GM12878 (cell line): ENCODE measurements around the gene SLC9C1. TPM values are rescaled to one million over a fixed set of nuclear protein-coding genes. Genes with fewer than 3 reads are reported as not detected.

ENCODE experiments used
- BCL11A ChIP-seq: IDR thresholded peaks from 2 replicates; pipeline ENCODE4 v1.6.1; 2011; ENCODE audit warnings: low read depth, low read length
- BHLHE40 ChIP-seq, 2 experiments: fragments of 450-650 bp in 1 of 2; IDR thresholded peaks; 2 replicates each; pipeline ENCODE4 v1.6.1; 2011 to 2017; ENCODE audit warnings: low read depth in 2 of 2, borderline replicate concordance in 1 of 2, improper control_type of control experiment in 1 of 2, low read length in 1 of 2, mild to moderate bottlenecking in 1 of 2
- BRCA1 ChIP-seq: IDR thresholded peaks from 2 replicates; pipeline ENCODE4 v1.6.1; 2011; ENCODE audit warnings: low read depth, low read length, improper control_type of control experiment
- CREB1 ChIP-seq: IDR thresholded peaks from 2 replicates; pipeline ENCODE4 v1.6.1; 2012; ENCODE audit warnings: low read depth, mild to moderate bottlenecking, inconsistent platforms
- EGR1 ChIP-seq, 2 experiments: IDR thresholded peaks; 1 replicate in 1 of 2; 2 replicates in 1 of 2; pipeline ENCODE4 v1.6.1; 2011 to 2012; ENCODE audit warnings: low read depth in 2 of 2, low read length in 2 of 2, borderline replicate concordance in 1 of 2, mild to moderate bottlenecking in 1 of 2, moderate library complexity in 1 of 2
- KAT2A ChIP-seq: conservative IDR thresholded peaks from 2 replicates; pipeline ENCODE4 v1.6.1; 2011; ENCODE audit warnings: low read depth, low read length; ENCODE audit not compliant: control insufficient read depth
- NR2C2 ChIP-seq: IDR thresholded peaks from 2 replicates; pipeline ENCODE4 v1.6.1; 2011; ENCODE audit warnings: borderline replicate concordance, low read depth; ENCODE audit not compliant: control insufficient read depth, insufficient read length
- NR2F1 ChIP-seq: fragments of 450-650 bp; conservative IDR thresholded peaks from 2 replicates; pipeline ENCODE4 v1.6.1; 2017; ENCODE audit warnings: mild to moderate bottlenecking
- RELA ChIP-seq: fragments of 450-650 bp; IDR thresholded peaks from 2 replicates; pipeline ENCODE4 v1.8.0; 2014; ENCODE audit warnings: borderline replicate concordance; ENCODE audit not compliant: partially characterized antibody
- SIN3A ChIP-seq: IDR thresholded peaks from 2 replicates; pipeline ENCODE4 v1.6.1; 2012; ENCODE audit warnings: low read depth, low read length, improper control_type of control experiment
- SMAD5 ChIP-seq: IDR thresholded peaks from 2 replicates; pipeline ENCODE4 v1.6.1; 2016; ENCODE audit warnings: antibody characterized with exemption, low read depth
- STAT1 ChIP-seq: fragments of 450-650 bp; conservative IDR thresholded peaks from 2 replicates; pipeline ENCODE4 v1.6.1; 2014; ENCODE audit warnings: antibody characterized with exemption, mild to moderate bottlenecking
- YBX1 ChIP-seq: fragments of 450-650 bp; IDR thresholded peaks from 2 replicates; pipeline ENCODE4 v1.6.1; 2016; ENCODE audit warnings: antibody characterized with exemption
- ZBTB11 ChIP-seq: fragments of 450-650 bp; formaldehyde crosslinking; IDR thresholded peaks from 2 replicates; pipeline ENCODE4 v1.5.0; 2022; ENCODE audit warnings: mild to moderate bottlenecking, missing genetic modification characterization
- ZBTB33 ChIP-seq: fragments of 450-650 bp; IDR thresholded peaks from 2 replicates; pipeline ENCODE4 v1.6.1; 2017; ENCODE audit warnings: mild to moderate bottlenecking
- ZNF207 ChIP-seq: fragments of 450-650 bp; IDR thresholded peaks from 2 replicates; pipeline ENCODE4 v1.6.1; 2014; ENCODE audit warnings: antibody characterized with exemption, mild to moderate bottlenecking, borderline replicate concordance
- ZNF24 ChIP-seq: fragments of 450-650 bp; IDR thresholded peaks from 2 replicates; pipeline ENCODE4 v1.6.1; 2017; ENCODE audit warnings: antibody characterized with exemption, mild to moderate bottlenecking
- ZNF384 ChIP-seq: IDR thresholded peaks from 2 replicates; pipeline ENCODE4 v1.6.1; 2012; ENCODE audit warnings: low read depth, mild to moderate bottlenecking, low read length, improper control_type of control experiment, borderline replicate concordance
- polyA plus RNA-seq, 11 experiments: library from polyadenylated mRNA; depleted of rRNA in 4 of 11; unstranded in 6 of 11; stranded (reverse) in 5 of 11; fragments of >200 nt; fragmentation: Nextera tagmentation in 4 of 11; fragmentation: Illumina TruSeq in 1 of 11; extraction: Ambion mirVana in 4 of 11; extraction: Trizol in 1 of 11; gene quantifications; 1 replicate in 1 of 11; 2 replicates in 10 of 11; pipeline versions ENCODE4 v1.2.1 to v1.2.3, GENCODE V29; 2011 to 2016; ENCODE audit warnings: inconsistent platforms in 2 of 11, missing spikeins in 2 of 11, low read depth in 1 of 11
- total RNA-seq, 4 experiments: library from RNA; depleted of rRNA in 3 of 4; stranded (reverse); fragments of >200 nt in 3 of 4; fragmentation: Illumina TruSeq in 1 of 4; extraction: Trizol in 1 of 4; gene quantifications; 2 replicates each; pipeline versions ENCODE4 v1.2.1 to v1.2.3, GENCODE V29; 2013 to 2021
- TF ChIP-seq, protein P1 (sequence below): fragments of 450-650 bp; IDR thresholded peaks from 2 replicates; pipeline ENCODE4 v1.6.1; 2017; ENCODE audit warnings: low read depth, mild to moderate bottlenecking, moderate library complexity
- TF ChIP-seq, protein P2 (sequence below): IDR thresholded peaks from 2 replicates; pipeline ENCODE4 v1.6.1; 2012; ENCODE audit warnings: low read length, inconsistent platforms
- TF ChIP-seq, protein P3 (sequence below): IDR thresholded peaks from 2 replicates; pipeline ENCODE4 v1.6.1; 2011; ENCODE audit warnings: mild to moderate bottlenecking, low read depth, low read length, moderate library complexity; ENCODE audit not compliant: insufficient replicate concordance
- TF ChIP-seq, protein P4 (sequence below): IDR thresholded peaks from 2 replicates; pipeline ENCODE4 v1.6.1; 2012; ENCODE audit warnings: low read depth, low read length, improper control_type of control experiment

Gene SLC9C1
- total and polyA plus RNA-seq, 10 of the 15 experiments (the other 5 are each of a cell fraction or from before 2014, with no cell fraction given), result not detected

DNA sequence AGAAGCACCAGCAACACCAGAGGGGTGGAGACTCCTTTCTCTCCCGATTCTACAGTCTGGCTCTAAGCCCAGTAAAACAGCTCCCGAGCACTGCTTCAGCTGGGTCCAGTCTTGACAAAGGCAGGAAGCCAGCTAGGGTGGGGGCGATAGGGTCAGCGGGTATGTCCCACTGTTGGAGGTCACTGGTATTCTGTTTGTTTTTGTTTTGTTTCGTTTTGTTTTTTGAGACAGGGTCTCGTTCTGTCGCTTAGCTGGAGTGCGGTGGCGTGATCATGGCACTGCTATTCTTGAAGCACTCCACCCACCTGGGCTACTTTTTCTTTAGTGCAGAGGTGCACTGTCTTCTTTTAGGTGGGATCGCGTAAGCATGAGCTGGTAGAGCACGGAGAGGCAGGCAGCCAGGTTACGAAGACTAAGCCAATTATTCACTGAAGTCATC, 177.2 kb downstream of the SLC9C1 start (continued):
- TF ChIP-seq ZNF384, result no peak
- no peak for TF ChIP-seq CREB1
- TF ChIP-seq SMAD5, result no peak
- 0 out of 2 replicates have a peak, but pooled peaks have one; percentile 12 for TF ChIP-seq NR2F1
- TF ChIP-seq, protein P1, sequence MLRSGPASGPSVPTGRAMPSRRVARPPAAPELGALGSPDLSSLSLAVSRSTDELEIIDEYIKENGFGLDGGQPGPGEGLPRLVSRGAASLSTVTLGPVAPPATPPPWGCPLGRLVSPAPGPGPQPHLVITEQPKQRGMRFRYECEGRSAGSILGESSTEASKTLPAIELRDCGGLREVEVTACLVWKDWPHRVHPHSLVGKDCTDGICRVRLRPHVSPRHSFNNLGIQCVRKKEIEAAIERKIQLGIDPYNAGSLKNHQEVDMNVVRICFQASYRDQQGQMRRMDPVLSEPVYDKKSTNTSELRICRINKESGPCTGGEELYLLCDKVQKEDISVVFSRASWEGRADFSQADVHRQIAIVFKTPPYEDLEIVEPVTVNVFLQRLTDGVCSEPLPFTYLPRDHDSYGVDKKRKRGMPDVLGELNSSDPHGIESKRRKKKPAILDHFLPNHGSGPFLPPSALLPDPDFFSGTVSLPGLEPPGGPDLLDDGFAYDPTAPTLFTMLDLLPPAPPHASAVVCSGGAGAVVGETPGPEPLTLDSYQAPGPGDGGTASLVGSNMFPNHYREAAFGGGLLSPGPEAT, result peak; percentile 11; the same call in 1 of the 2 replicates
- peak; percentile 15 for TF ChIP-seq RELA
- TF ChIP-seq SIN3A, result no peak
- no peak for TF ChIP-seq ZNF24
- no peak for TF ChIP-seq BHLHE40 (IDR thresholded peaks at IDR 0.05; ENCODE audit: borderline replicate concordance in 1 of 2, low read depth in 2 of 2, low read length in 1 of 2)
- TF ChIP-seq NR2C2, result no peak
- no peak for TF ChIP-seq KAT2A
- no peak for TF ChIP-seq ZBTB11
- no peak for TF ChIP-seq EGR1 (IDR thresholded peaks at IDR 0.05; ENCODE audit: borderline replicate concordance in 1 of 2, low read depth in 2 of 2, low read length in 2 of 2)
- TF ChIP-seq, protein P2, sequence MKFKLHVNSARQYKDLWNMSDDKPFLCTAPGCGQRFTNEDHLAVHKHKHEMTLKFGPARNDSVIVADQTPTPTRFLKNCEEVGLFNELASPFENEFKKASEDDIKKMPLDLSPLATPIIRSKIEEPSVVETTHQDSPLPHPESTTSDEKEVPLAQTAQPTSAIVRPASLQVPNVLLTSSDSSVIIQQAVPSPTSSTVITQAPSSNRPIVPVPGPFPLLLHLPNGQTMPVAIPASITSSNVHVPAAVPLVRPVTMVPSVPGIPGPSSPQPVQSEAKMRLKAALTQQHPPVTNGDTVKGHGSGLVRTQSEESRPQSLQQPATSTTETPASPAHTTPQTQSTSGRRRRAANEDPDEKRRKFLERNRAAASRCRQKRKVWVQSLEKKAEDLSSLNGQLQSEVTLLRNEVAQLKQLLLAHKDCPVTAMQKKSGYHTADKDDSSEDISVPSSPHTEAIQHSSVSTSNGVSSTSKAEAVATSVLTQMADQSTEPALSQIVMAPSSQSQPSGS, result no peak
- TF ChIP-seq ZBTB33, result no peak
- TF ChIP-seq YBX1, result no peak
- no peak for TF ChIP-seq BCL11A
- TF ChIP-seq, protein P3, sequence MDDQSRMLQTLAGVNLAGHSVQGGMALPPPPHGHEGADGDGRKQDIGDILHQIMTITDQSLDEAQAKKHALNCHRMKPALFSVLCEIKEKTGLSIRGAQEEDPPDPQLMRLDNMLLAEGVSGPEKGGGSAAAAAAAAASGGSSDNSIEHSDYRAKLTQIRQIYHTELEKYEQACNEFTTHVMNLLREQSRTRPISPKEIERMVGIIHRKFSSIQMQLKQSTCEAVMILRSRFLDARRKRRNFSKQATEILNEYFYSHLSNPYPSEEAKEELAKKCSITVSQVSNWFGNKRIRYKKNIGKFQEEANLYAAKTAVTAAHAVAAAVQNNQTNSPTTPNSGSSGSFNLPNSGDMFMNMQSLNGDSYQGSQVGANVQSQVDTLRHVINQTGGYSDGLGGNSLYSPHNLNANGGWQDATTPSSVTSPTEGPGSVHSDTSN, result no peak
- TF ChIP-seq STAT1, result no peak
- no peak for TF ChIP-seq BRCA1
- TF ChIP-seq ZNF207, result no peak
- TF ChIP-seq, protein P4, sequence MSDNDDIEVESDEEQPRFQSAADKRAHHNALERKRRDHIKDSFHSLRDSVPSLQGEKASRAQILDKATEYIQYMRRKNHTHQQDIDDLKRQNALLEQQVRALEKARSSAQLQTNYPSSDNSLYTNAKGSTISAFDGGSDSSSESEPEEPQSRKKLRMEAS, result no peak
